ENCODE results near the gene NMUR2. TPM values are rescaled to one million over a fixed set of nuclear protein-coding genes. Genes with fewer than 3 reads are reported as not detected.

The NMUR2 gene, protein sequence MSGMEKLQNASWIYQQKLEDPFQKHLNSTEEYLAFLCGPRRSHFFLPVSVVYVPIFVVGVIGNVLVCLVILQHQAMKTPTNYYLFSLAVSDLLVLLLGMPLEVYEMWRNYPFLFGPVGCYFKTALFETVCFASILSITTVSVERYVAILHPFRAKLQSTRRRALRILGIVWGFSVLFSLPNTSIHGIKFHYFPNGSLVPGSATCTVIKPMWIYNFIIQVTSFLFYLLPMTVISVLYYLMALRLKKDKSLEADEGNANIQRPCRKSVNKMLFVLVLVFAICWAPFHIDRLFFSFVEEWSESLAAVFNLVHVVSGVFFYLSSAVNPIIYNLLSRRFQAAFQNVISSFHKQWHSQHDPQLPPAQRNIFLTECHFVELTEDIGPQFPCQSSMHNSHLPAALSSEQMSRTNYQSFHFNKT
- total RNA-seq (2014; rRNA removed; shearing (Covaris generic)): not detected in 2 replicates
- polyA plus RNA-seq (2015; cell fraction: cytosol; rRNA removed): not detected in 2 replicates
- polyA plus RNA-seq (2015; cell fraction: nucleus; rRNA removed): 0.27 and 0.33 TPM in 2 replicates

DNA sequence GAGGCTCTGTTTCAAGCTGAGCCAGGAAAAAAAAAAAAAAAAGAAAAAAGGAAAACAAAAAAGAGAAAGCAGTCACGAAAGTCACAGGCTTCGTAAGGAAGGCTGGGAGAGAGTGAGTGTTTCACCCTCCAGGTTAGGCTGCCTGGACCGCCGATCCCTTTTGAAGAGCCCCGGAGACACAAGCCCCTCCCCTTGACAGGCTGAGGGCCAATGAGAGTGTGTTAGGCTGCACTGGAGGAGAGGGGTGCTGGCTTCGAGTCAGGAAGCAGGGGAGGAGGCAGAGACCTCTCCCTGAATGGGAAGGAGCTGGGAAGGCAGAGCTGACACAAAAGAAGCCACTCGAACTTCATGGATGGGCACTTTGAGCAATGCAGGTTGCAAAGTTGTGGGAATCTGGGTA is at the start of gene NMUR2:
NMUR2 (minus strand) TSS at position 135 of the 400 bp plus-strand sequence. CDS start 166 bp downstream, outside the sequence.
- peak; percentile 22 for DNase-seq (ENCODE audit: low read depth)

DNA sequence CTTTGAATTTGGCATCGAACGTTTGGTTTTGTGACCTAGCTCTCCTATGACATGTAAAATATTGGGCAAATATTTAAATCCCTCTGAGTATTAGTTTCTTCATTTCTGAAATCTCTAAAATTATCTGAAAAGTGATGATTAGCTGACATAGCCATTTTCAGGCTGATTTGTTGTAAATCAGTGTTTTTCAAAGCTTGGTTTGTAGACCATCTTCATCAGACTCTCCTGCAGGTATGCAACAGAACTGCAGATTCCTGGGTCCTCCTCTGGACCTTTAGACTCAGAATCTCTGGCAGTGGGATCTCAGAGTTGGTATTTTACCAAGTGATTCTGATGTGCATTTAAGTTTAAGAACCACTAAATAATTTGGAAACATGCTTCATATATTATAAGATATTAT is 38.9 kb upstream of the NMUR2 start:
- DNase-seq (ENCODE audit: low read depth): no peak

DNA sequence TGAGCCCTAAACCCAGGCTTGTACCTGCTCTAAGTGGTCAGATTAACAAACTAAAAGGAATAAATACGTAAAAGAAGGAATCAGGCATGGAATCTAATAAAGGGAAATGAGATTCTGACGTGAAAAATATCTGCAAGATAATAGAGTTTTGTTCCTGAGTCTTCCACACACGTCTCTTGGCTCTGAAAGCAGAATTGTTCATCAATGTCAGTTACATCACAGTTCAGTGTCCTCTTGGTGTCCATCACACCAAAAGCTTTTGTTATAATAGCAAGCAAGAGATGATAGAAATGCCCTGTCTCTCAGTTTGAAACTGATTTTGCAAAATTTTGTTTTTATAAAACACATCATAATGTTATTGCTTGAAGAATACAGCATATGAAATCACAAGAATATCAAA is 34.7 kb upstream of the NMUR2 start:
- DNase-seq (ENCODE audit: low read depth): no peak

DNA sequence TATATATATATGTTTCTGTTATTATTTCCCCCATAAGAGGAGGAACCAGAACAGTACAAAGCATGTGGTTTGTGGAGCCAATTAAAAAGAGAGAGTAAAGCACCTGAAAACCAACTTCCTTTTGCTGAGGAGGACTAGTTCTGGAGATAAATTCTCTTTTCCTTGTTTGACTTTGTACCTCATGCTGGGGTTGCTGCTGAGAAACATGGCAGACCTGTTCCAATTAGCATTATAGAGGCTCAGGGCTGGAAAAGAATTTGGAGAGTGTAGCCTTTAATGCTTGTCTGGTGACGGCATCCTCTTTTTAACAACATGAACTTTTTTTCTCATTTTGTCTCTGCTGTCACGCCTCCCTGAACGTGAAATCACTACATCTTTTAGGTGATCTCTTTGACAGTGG is 32.8 kb upstream of the NMUR2 start:
- DNase-seq (ENCODE audit: low read depth): no peak

DNA sequence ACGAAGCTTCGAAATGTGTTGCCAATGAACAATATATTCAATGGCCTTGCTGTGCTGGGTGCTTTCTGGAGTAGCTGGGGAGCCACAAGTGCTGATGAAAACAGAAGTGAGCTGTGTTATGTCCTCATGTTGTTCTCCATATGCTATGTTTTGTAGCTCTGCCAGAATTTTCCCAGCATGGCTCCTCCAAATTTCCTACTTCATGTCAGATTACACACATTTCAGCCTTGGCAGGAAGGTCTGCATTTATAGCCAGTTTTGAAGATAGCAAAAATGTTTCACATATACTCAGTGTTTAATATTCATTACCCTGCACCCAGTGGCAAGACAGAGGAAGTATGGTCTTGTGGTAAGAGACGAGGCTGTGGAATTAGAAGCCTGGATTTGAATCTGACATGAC is 22.6 kb upstream of the NMUR2 start:
- DNase-seq (ENCODE audit: low read depth): no peak

DNA sequence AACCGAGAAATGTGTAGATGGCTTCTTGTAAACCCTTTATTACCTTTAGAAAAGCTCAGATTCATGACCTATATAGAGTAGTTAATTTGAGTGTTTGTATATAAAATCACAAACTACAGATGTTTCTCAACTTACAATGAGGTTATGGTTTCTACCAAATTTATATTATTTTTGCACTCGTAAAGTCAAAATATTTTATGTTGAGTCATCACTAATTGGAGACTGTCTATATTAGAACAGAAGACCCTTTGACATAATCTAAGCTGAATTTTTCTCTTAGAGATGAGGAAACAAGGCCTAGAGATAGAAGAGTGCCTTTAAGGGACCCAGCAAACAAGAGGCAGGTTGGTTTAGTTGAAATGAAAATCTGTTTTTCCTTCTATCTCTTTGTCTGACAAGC is 20.0 kb upstream of the NMUR2 start:
- DNase-seq (ENCODE audit: low read depth): no peak

DNA sequence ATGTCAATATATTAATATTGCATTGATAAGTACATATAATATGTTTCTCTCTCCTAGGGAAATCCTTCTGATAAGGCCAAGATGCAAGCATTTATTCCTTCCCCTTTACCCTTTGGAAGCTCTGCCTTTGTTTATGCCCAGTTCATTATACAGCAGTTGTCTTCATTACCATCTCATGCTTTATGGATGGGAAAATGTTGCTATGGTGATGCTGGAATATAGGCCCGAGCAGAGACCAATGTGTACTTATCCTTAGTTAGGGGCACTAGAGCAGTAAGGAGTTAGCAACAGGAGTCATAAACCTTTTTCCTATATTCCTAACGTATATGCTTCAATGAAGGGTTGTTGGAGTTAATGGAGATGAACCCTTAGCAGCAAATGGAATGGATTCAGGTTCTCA is 19.4 kb upstream of the NMUR2 start:
- no peak for DNase-seq (ENCODE audit: low read depth)

DNA sequence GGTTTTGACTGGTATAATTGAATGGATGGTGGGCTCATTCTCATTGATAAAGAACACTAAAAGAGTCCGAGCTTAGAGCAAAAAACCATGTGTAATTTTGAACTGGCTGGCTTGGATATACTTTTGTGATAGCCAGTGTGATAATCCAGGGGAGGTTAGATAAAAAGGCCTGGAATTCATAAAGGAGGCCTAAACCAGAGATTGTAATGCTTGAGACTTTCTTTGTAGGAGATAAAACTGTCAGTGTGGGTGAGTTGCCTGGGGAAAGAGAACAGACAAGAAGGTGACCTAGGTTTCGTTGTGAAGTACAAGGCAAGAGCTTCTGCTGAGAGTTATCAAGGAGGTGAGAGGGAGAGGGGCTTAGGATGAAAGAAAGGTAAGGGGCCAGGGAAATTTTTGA is 17.0 kb upstream of the NMUR2 start:
- no peak for DNase-seq (ENCODE audit: low read depth)

DNA sequence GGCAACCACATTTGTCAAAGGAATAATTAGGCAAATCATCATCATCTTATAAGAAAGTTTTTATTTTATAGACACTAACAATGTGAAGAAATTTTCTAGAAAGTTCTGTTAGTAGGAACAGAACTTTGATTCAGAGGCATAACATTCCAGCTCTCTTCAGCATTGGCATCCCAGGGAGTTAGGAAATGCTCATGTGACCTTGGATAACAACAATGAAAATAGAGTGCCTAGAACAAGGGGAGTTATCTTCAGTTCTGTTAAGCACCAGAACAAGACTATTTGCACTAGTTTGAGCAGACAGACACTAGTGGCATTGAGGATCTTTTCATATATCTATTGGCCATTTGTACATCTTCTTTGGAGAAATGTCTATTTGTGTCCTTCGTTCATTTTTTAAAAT is 7.0 kb upstream of the NMUR2 start:
- no peak for DNase-seq (ENCODE audit: low read depth)

DNA sequence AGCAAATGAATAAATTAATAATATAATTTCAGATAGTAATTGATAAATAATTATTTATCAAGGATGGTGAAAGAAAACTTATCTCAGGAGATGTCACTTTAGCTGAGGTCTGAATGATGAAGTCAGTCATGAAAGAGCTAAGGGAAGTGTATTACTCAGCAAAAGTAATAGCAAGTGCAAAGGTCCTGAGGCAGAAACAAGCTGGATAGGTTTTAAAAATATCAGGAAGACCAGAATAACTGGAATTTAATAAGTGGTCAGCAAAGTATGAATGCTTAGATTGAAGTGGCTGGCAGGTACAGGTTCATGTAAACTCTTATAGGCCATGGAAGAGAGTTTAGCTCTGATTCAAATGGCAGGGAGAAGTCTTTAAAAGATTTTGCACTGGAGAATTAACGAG is 1.0 kb upstream of the NMUR2 start:
- DNase-seq (ENCODE audit: low read depth): no peak

DNA sequence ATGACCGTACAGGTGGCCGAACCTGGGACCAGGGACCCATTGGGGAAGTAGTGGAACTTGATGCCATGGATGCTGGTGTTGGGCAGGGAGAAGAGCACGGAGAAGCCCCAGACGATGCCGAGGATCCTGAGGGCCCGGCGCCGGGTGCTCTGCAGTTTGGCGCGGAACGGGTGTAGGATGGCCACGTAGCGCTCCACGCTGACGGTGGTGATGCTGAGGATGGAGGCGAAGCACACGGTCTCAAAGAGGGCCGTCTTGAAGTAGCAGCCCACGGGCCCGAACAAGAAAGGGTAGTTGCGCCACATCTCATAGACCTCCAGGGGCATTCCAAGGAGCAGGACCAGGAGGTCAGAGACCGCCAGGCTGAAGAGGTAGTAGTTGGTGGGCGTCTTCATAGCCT is 585 bp downstream of the NMUR2 start:
- DNase-seq (ENCODE audit: low read depth): no peak

DNA sequence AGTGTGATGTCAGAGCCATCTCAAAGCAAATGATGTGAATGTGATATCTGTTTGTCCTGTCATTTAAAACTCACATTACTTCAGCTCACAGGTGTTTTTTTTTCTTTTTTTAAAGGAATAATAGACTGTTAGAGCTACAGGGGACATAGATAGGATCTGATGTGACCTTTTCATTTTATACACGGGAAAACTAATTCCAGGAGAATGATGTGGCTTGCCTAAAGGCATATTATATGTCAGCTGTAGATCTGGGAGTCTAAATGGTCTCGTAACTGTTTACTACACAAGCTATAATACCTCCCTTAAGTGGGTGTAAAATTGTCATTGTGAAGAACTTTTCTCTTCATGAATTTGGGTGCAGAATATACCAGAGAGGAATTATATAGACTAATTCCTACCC is 2.0 kb downstream of the NMUR2 start:
- DNase-seq (ENCODE audit: low read depth): no peak

DNA sequence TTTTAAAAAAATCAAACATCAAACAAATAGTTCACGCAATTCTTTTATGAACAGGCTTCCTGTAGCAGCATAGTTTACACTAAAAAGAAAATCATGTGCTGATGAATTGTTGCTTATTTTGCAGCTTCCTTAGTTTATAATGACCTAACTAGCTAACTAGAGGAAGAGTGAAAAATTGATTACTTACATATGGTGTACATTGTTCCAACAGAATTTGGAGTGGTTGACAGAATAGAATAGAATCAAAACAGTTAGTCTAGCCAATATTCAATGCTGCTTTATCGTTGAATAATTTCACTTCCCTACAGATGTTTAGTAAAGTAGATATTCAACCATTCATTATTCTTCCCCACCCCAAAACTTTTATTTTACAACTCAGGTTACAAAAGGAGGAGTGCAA is 4.2 kb downstream of the NMUR2 start:
- no peak for DNase-seq (ENCODE audit: low read depth)

DNA sequence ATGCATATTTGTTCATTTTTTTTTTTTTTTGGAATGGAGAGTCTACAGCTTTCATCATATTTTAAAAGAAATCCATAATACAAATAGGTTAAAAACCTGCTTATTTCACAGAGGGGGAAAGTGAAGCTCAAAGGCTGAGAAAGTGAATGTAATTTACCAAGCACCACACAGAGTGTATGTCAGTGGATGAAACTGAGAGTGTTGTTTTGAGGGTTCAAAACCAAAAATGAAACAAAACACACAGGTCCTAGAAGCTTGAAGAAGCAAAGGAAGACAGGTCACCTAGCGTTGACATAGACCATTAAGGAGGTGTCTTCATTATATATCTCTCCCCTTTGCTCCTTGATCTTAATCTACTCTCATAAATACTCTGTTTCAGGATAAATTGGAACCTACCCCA is 7.5 kb downstream of the NMUR2 start:
- DNase-seq (ENCODE audit: low read depth): no peak

DNA sequence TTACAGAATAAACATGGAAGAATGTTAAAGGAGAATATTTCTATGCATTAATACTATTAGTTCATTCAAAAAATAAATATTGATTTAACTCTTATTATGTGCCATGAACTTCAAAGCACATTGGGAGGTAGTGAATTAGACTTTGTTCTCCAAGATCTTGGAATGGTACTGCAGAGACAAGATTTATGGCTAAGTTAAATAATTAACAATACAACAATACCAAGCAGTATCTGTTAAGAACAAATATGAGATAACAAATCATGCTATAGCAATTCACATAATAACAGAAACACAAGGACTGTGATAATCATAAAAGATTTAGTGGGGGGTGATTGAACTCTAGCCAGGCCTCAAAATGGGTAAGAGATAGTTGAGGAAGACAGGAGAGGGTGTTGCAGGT is 11.6 kb downstream of the NMUR2 start:
- no peak for DNase-seq (ENCODE audit: low read depth)

DNA sequence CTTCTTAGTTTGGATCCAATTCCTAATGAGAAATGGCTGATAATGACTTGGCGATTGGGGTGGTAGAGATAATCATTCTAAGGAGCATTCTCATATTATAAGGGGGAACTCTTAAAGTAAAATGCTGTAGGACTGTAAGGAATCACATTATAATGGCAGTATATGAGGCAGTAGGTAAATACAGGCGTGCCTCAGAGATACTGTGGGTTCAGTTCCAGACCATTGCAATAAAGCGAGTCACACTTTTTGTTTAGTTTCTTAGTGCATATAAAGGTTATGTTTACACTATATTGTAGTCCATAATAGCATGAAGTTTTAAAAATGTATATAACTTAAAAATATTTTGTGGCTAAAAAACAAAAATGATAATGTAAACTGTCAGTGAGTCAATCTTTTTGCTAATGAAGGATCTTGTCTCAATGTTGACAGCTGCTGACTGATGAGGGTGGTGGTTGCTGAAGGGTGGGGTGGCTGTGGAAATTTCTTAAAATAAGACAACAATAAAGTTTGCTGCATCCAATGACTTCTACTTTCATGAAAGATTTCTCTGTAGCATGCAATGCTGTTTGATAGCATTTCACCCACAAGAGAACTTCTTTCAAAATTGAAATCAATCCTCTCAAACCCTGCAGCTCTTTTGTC is 15.8 kb downstream of the NMUR2 start:
- no peak for DNase-seq (ENCODE audit: low read depth)

DNA sequence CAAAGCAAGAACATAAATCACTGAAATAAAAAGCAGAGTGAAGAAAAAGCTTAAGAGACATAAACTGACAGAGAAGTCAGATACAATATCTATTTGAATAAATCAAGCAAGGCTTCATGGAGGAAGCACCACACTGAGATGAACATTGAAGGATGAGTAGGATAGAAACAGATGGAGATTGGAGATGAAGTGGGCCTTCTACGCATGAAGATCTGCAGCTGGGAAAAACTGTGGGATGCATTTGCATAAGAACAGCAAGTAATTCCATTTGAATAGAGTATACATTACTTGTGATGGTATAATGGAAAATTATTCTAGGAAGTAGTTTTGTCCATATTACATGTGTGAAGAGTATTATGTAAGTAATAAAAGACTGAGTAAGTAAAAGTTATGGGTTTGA is 16.5 kb downstream of the NMUR2 start:
- DNase-seq (ENCODE audit: low read depth): no peak

DNA sequence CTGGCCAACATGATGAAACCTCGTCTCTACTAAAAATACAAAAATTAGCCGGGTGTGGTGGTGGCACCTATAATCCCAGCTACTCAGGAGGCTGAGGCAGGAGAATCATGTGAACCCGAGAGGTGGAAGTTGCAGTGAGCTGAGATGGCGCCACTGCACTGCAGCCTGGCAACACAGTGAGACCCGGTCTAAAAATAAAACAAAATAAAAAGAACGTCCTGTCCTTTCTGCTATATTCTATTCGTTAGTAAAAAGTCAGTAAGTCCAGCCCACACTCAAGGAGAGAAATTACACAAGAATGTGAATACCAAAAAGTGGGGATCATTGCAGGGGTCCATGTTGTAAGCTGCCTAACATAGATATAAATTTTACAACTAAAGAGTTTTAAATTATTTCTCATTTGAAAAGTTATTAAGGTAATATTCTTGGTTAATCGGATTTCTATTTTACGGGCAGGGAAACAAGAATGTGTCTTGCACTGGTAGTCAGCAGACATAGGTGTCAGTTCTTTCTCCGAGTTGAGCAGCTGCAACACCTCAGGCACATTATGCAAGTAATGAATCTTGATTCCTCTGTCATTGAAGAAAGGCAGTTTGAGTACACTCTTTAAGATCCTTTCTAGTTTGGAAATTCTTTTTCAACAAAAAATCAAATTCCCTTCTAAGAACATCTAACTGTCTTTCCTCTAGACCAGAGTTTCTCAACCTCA is 24.5 kb downstream of the NMUR2 start:
- DNase-seq (ENCODE audit: low read depth): no peak

DNA sequence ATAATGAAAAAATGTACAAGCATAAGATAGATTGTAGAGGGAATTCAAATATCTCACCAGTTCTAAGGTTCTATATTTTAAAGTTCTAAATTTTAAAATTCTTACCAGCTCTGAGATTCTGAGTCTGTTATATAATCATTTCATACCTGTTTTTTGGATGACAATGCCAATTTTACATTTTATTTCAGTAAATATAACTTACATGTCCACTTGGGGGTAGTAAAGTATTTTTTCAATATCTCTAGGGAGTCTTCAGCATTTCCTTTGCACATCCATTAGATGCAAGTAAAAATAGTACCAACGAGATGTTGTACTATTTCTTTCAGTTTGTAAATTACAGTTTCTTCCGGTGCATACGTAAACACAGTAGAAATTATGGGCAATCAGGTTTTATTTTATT is 25.7 kb downstream of the NMUR2 start:
- DNase-seq (ENCODE audit: low read depth): no peak

DNA sequence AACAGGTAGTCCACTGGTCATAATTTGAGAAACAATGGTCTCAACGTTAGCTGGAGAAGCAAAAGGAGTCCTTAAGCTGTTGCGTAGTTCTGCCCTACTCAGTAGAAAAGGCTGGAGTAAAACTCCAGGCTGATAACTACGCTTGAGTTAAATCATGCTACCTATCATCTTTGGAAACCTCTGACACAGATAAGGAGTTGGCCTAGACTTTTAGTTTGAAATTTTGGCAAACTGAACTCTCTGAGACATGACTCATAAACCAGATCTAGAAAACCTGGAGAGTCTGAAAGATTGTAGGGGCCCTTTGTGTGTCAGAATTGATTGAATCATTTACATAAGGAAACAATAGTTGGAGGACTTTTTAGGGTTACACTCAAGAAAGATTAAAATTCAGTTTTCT is 26.3 kb downstream of the NMUR2 start:
- DNase-seq (ENCODE audit: low read depth): peak; percentile 20

DNA sequence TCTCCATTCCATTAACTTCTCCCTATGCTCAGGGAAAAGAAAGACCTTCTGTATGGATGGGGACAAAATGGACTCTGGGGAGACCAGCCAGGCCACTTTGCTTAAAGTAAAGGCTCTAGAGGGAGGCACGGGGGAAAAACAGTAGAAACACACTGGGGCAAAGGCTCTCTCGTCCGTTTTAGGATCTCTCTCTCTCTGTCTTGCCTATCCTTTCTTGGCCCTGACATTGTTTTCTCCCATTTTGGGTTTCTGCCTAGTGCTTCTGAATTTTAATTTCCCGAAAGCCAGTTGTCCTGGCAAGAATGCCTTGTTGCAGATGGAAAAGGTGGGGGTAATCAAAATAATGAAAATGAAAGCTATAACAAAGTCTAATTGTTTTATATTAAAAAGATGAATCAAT is 28.2 kb downstream of the NMUR2 start:
- no peak for DNase-seq (ENCODE audit: low read depth)

DNA sequence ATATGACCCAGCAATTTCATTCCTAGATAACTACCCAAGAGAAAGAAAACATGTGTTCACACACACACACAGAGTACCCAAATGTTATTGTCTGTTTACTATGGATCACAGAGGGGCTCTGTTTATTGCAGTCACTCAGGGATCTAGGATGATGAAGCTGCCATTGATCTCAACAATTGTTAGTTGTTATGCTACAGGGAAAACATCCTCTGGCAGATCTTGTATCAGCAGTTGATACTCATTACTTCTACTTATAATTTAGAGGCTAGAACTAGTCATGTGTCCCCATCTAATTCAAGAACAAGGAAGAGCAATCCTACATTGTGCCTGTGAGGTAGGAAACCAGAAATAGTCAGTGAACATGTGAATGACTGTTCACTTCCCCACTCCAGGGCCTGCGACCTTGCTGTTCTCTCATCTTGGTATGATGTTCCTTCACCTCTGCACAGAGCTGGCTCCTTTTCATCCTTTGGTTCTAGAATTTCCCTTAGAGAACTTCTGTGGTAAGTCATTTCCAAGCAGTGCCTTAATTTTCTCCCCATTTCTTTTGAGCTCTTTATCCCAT is 30.3 kb downstream of the NMUR2 start:
- DNase-seq (ENCODE audit: low read depth): no peak
